GM20431 (cell line): Measurements from ENCODE around the gene SUPT20H.

Experiments used
- in situ Hi-C: fragments of 300-500 bp; cut with MseI, MboI; formaldehyde crosslinking; loops from one replicate; pipeline ENCODE4 v1.15.0; 2020; ENCODE audit warnings: low sequenced_read_pairs; ENCODE audit not compliant: unreplicated experiment

The SUPT20H gene

GRCh38 chr13:37011002-37011401, 48.5 kb downstream of the SUPT20H start:
- in situ Hi-C loops = no loop called here

- in situ Hi-C loops = no loop called here
Measured at GRCh38 chr13:37010424-37010823, 49.1 kb downstream of the SUPT20H start.

GRCh38 chr13:37009692-37010091, 49.8 kb downstream of the SUPT20H start:
- in situ Hi-C loops = no loop called here

GRCh38 chr13:37001921-37002250, 57.6 kb downstream of the SUPT20H start:
- in situ Hi-C loops = no loop called here

- in situ Hi-C loops = no loop called here
Measured at GRCh38 chr13:36999054-36999714, 60.3 kb downstream of the SUPT20H start, which contains the start of gene ALG5. Gene ALG5 (minus strand): TSS chr13:36999340. CDS start chr13:36999300, 40 bp downstream.

- in situ Hi-C loops = no loop called here
Measured at GRCh38 chr13:36998624-36999041, 60.9 kb downstream of the SUPT20H start.

- in situ Hi-C loops = no loop called here
Measured at GRCh38 chr13:36997716-36998427, 61.6 kb downstream of the SUPT20H start.

- in situ Hi-C loops = no loop called here
Measured at GRCh38 chr13:36992362-36992761, 67.1 kb downstream of the SUPT20H start.

- in situ Hi-C loops = loop anchor here (10.0 kb wide), 1 partner anchor 132 kb away; no protein-coding TSS in a partner anchor
Measured at GRCh38 chr13:36986462-36987240, 72.8 kb downstream of the SUPT20H start.

GRCh38 chr13:36981156-36981743, 78.2 kb downstream of the SUPT20H start:
- in situ Hi-C loops = loop anchor here (10.0 kb wide), 1 partner anchor 126 kb away; no protein-coding TSS in a partner anchor

GRCh38 chr13:36979361-36980050, 80.0 kb downstream of the SUPT20H start:
- in situ Hi-C loops = loop anchor here (10.0 kb wide), 1 partner anchor 125 kb away; no protein-coding TSS in a partner anchor

- in situ Hi-C loops = no loop called here
Measured at GRCh38 chr13:36975172-36975571, 84.3 kb downstream of the SUPT20H start.

GRCh38 chr13:36973621-36974295, 85.7 kb downstream of the SUPT20H start:
- in situ Hi-C loops = no loop called here

GRCh38 chr13:36973009-36973408, 86.5 kb downstream of the SUPT20H start:
- in situ Hi-C loops = no loop called here

- in situ Hi-C loops = no loop called here
Measured at GRCh38 chr13:36966404-36966803, 93.1 kb downstream of the SUPT20H start.

GRCh38 chr13:36965767-36966166, 93.7 kb downstream of the SUPT20H start:
- in situ Hi-C loops = no loop called here

GRCh38 chr13:36959456-36960116, 99.9 kb downstream of the SUPT20H start:
- in situ Hi-C loops = no loop called here
